H1 (cell line): Measurements from ENCODE around the gene SLAIN2. TPM values are rescaled to one million over a fixed set of nuclear protein-coding genes. Genes with fewer than 3 reads are reported as not detected.

Experiments used
- ATF2 ChIP-seq: IDR thresholded peaks from 2 replicates; pipeline ENCODE4 v1.6.1; 2012; ENCODE audit warnings: low read length, inconsistent platforms
- CHD7 ChIP-seq: fragments of 300-600 bp; sonication (generic); IDR thresholded peaks from 2 replicates; pipeline ENCODE4 v1.7.1; 2012; ENCODE audit warnings: low read length, moderate library complexity, mild to moderate bottlenecking, inconsistent platforms; ENCODE audit not compliant: insufficient replicate concordance
- KDM4A ChIP-seq: IDR thresholded peaks from one replicate; pipeline ENCODE4 v1.7.1; 2012; ENCODE audit warnings: low read depth, mild to moderate bottlenecking, moderate library complexity, low read length, inconsistent platforms; ENCODE audit not compliant: severe bottlenecking
- KDM5A ChIP-seq: fragments of 200-600 bp; IDR thresholded peaks from 2 replicates; pipeline ENCODE4 v1.7.1; 2012; ENCODE audit warnings: mild to moderate bottlenecking, low read length, inconsistent platforms, mixed read lengths
- polyA plus RNA-seq, 7 experiments: library from polyadenylated mRNA; depleted of rRNA in 3 of 7; stranded (reverse) in 5 of 7; unstranded in 2 of 7; fragments of >200 nt in 5 of 7; fragments of 200-250 nt in 2 of 7; gene quantifications; 1 replicate in 5 of 7; 2 replicates in 1 of 7; 4 replicates in 1 of 7; pipeline versions ENCODE4 v1.2.1 to v1.2.3, GENCODE V29; 2011 to 2013; ENCODE audit warnings: missing spikeins in 2 of 7, mixed read lengths in 2 of 7
- total RNA-seq: library from RNA; stranded (reverse); fragmentation: NEBNext Ultra II Directional; extraction: Animal tissue kit (Norgen Biotek cat#: 25700); gene quantifications from 2 replicates; pipeline ENCODE4 v1.2.1, GENCODE V29; 2021

SLAIN2 gene
- total and polyA plus RNA-seq, 2 of the 8 experiments (the other 6 are each of a cell fraction or from before 2014, with no cell fraction given) = 8.2 to 40.0 TPM

DNA sequence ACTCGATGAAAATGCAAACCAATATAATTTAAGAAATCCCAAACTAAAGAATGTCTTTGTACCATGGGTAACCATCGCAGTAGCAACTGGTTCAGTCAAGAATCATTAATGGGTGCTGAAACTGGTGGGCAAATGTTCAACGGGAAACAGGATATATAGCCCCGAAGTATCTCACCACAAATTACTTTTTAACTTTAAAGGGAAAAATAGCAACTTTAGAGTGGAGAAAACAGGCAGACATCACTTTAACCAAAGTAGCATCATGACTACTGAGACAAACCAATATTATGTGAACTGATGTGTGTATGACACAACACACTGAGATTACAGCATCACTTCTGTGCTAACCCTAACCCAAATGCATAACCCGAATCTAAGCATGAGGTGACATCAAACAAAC lies 33.8 kb upstream of the SLAIN2 start (continued):
- no peak for TF ChIP-seq CHD7
- TF ChIP-seq KDM5A = no peak
- TF ChIP-seq ATF2 = no peak
- TF ChIP-seq KDM4A = no peak
